NCI-H345 treated with DMSO at 0.1 percent for 48 hours (cell line): Measurements from ENCODE around the gene ST3GAL4.

ENCODE experiments used
- DNase-seq: peaks from one replicate; lab custom pipeline; 2025; ENCODE audit not compliant: unreplicated experiment; lab: John Stamatoyannopoulos, UW

Gene ST3GAL4

GRCh38 chr11:126440792-126441514 is 85.5 kb downstream of the ST3GAL4 start:
- peak; percentile 36 for DNase-seq

GRCh38 chr11:126443120-126443519 is 87.6 kb downstream of the ST3GAL4 start:
- no peak for DNase-seq

DNA sequence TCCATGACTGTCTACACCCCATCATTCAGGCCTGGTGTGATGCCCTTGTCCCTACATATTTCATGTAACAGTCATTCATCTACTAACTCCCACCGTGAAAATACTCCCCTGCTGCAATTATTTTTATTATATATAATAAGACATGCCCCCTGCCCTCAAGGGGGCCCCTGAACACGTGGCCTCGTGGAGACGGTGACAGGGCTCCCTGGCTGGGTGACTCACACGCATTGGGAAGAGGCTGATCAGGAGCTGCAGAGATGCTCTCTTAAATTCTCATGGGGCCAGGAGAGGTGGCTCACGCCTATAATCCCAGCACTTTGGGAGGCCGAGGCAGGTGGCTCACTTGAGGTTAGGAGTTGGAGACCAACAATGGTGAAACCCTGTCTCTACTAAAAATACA is 88.6 kb downstream of the ST3GAL4 start:
- DNase-seq = no peak

GRCh38 chr11:126446581-126446980 is 91.1 kb downstream of the ST3GAL4 start:
- DNase-seq = no peak

- DNase-seq = no peak
These were observed 94.7 kb downstream of the ST3GAL4 start for GRCh38 chr11:126450198-126450597.

DNA sequence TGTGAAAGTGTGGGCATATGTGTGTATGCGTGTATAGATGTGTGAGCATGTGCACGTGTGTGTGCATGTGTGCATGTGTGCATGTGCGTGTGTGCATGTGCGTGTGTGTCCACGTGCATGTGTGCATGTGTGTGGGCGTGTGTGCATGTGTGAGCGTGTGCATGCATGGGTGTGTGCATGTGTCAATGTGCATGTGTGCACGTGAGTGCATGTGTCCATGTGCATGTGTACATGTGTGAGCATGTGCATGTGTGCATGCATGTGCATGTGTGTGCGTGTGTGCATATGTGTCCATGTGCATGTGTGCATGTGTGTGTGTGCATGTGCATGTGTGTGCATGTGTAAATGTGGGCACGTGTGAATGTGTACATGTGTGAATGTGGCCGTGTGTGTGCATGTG is 95.3 kb downstream of the ST3GAL4 start:
- no peak for DNase-seq

GRCh38 chr11:126451211-126451802 is 95.8 kb downstream of the ST3GAL4 start:
- no peak for DNase-seq

DNA sequence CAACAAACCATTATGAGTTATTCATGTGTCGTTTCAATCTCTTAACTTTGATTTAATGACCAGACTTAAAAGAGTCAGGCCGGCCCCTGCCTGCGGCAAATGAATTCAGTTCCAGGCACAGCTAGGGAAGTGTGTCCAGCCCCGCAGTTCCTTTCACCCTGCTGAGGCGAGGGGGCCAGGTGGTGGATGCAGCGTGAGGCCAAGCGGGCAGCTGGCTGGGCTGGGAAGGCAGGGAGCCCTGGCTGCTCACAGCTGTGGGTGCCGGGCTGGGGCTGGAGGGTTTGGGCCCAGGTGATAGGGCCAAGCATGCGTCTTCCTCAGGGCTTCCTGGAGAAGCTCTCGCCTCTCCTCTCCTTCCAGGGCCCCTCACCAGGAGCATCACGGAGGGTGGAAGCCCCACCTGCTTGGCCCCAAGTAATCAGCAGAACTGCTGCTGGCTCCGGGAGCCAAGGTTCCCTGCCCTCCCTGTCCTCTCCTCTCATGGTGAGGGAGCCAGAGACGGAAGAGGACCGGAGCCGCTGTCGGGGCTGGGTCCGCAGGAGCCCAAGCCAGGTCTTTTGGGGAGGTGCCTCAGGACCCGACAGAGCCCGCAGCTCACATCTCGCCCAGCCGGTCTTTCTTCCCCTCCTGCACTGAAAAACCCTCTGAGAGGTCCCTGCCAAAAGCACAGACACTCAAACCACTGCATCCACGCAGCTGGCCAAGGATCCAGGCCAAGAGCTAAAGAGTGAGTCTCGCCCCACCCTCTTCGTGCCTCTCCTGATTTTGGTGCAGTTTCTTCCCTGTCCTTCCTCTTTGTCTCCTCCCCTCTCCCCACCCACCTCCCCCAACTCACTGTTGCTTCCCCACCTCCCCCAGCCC is 97.0 kb downstream of the ST3GAL4 start:
- no peak for DNase-seq

DNA sequence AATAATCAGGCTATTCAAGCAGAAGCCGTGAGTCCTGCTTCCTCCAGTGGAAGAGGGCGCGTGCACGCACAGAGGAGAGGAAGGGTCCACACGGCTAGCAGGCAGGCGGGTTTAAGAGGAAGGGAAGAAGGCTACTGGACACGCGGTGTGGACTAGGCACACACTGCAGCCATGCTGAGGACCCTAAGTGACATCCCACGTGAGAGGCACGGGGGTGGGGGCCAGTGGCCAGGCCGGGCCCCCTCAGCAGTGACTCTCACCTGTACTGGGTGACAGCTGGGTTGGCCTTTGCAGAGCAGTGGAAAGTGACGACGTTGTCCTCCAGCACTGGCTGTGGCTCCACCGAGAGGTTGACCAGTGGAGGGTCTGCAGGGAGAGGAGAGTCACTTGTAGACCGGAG is 100.6 kb downstream of the ST3GAL4 start:
- no peak for DNase-seq

- DNase-seq = no peak
These were observed 101.5 kb downstream of the ST3GAL4 start for GRCh38 chr11:126456783-126457542.

DNA sequence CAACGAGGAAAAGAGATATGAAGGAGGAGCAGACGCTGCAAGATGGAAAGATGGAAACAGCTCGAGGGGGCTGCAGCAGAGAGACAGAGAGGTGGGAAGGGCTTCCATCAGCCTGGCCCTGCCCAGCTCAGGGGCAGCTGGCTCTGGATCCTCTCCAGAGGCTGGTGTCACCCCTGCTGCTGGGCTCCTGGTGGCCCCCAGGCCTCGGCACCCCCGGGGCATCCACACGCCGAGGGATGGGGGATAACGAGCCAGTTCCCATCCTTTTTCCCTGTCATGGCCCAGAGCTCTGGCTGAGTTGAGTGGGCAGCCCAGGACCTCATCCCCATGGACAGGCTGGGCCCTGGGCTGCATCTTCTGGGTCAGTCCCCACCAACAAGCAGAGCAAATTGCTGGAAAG is 102.3 kb downstream of the ST3GAL4 start:
- no peak for DNase-seq

GRCh38 chr11:126459691-126460281 is 104.3 kb downstream of the ST3GAL4 start:
- DNase-seq = peak; percentile 36

GRCh38 chr11:126460417-126461095 is 105.1 kb downstream of the ST3GAL4 start:
- DNase-seq = no peak

- DNase-seq = no peak
These were observed 105.6 kb downstream of the ST3GAL4 start for GRCh38 chr11:126461096-126461440.

- no peak for DNase-seq
These were observed 106.5 kb downstream of the ST3GAL4 start for GRCh38 chr11:126461996-126462395.

DNA sequence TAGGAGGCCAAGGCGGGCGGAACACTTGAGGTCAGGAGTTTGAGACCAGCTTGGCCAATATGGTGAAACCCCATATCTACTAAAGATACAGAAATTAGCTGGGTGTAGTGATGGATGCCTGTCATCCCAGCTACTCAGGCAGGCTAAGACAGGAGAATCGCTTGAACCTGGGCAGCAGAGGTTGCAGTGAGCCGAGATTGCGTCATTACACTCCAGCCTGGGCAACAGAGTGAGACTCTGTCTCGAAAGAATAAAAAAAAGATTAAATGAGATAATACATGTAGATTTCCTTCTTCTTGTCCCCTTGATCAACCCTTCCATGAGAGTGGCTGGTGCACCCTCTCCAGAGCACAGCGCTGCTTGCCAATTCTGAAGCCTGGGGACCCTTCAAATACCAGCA is 106.9 kb downstream of the ST3GAL4 start:
- no peak for DNase-seq
